ENCODE data around the gene NELL1.

DNA sequence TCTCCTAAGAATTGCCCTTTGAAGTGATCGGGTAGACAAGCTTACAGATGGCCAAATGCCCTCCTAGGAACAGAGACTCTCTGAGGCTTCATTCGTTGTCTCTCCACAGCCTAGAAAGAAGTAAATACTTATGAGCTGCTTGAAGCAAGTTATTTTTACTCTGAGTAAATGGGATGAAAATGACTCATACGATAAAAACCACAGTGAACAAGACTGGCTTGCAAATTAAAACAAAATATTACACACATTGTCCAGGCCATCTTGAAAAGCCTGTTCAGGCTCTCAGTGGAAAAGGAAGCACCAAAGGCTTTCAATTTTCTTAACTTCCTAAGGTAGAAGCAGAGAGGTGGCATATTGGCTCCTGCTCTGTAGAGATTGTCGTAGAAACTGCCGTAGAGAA, 294.2 kb downstream of the NELL1 start:
- no peak for TF ChIP-seq GATA2 (IDR thresholded peaks at IDR 0.05; ENCODE audit: low read depth, low read length)
- no peak for TF ChIP-seq GATA3 (IDR thresholded peaks at IDR 0.05; ENCODE audit: low read depth, low read length)
